DMS79 (cell line): ENCODE measurements around the gene GPR62.
"Not testable (repeated sequence)": the region's sequence is repeated elsewhere in the genome, so short reads cannot be mapped to it uniquely, and the experiment has no call there.

Source experiments
- DNase-seq: peaks from one replicate; lab custom pipeline; 2025; lab: John Stamatoyannopoulos, UW

The GPR62 gene

GRCh38 chr3:51971350-51971749 lies 16.2 kb downstream of the GPR62 start:
- DNase-seq: no peak

GRCh38 chr3:51974277-51974962 lies 19.2 kb downstream of the GPR62 start:
- no peak for DNase-seq

GRCh38 chr3:51974963-51975851 lies 20.0 kb downstream of the GPR62 start, which contains the start of gene ABHD14A:
ABHD14A (plus strand) TSS chr3:51975064; CDS start chr3:51975136, 72 bp downstream.
- no peak for DNase-seq

GRCh38 chr3:51975852-51976549 lies 20.8 kb downstream of the GPR62 start:
- DNase-seq: no peak

- DNase-seq: no peak
These were observed 22.4 kb downstream of the GPR62 start for GRCh38 chr3:51977446-51978142.

GRCh38 chr3:51978143-51978502 lies 22.9 kb downstream of the GPR62 start:
- DNase-seq: no peak

- DNase-seq: no peak
These were observed 25.1 kb downstream of the GPR62 start for GRCh38 chr3:51980253-51980652.

- DNase-seq: peak; percentile 11
These were observed 27.2 kb downstream of the GPR62 start for GRCh38 chr3:51982352-51982837.

- DNase-seq: peak; percentile 46
These were observed 27.8 kb downstream of the GPR62 start, which contains the start of gene ACY1 for GRCh38 chr3:51982838-51983577. ACY1 (plus strand) TSS chr3:51983535; CDS start chr3:51984065, 530 bp downstream.

GRCh38 chr3:51983578-51984268 lies 28.5 kb downstream of the GPR62 start:
- no peak for DNase-seq

GRCh38 chr3:51984269-51984647 lies 29.1 kb downstream of the GPR62 start:
- no peak for DNase-seq

- DNase-seq: no peak
These were observed 29.9 kb downstream of the GPR62 start for GRCh38 chr3:51985063-51985462.

GRCh38 chr3:51986010-51986947 lies 31.1 kb downstream of the GPR62 start:
- DNase-seq: no peak

- no peak for DNase-seq
These were observed 32.4 kb downstream of the GPR62 start for GRCh38 chr3:51987568-51987967.

- no peak for DNase-seq
These were observed 33.3 kb downstream of the GPR62 start for GRCh38 chr3:51988286-51989146.

GRCh38 chr3:51990501-51990971 lies 35.4 kb downstream of the GPR62 start:
- DNase-seq: not testable (repeated sequence)

- DNase-seq: no peak
These were observed 37.0 kb downstream of the GPR62 start for GRCh38 chr3:51992017-51992682.

GRCh38 chr3:51993657-51994056 lies 38.5 kb downstream of the GPR62 start:
- DNase-seq: not testable (repeated sequence)
